KMS-11 (cell line): ENCODE results near the gene ATP6AP1.

Experiments
- H2AFZ ChIP-seq: fragments of 200-600 bp; sonication (generic); 2 replicates; pipeline ENCODE4 v1.6.1; 2016; ENCODE audit warnings: antibody characterized with exemption, mixed run types, low read depth
- H3K27ac ChIP-seq: fragments of 200-600 bp; sonication (generic); 2 replicates; pipeline ENCODE4 v1.6.1; 2016; ENCODE audit warnings: mild to moderate bottlenecking, mixed run types
- H3K27me3 ChIP-seq: fragments of 200-600 bp; sonication (generic); 2 replicates; pipeline ENCODE4 v1.6.1; 2017; ENCODE audit warnings: mild to moderate bottlenecking, low read depth, mixed run types, moderate library complexity; ENCODE audit not compliant: insufficient read depth
- H3K36me3 ChIP-seq: fragments of 200-600 bp; sonication (generic); 2 replicates; pipeline ENCODE4 v1.6.1; 2017; ENCODE audit warnings: mild to moderate bottlenecking, mixed run types; ENCODE audit not compliant: insufficient read depth
- H3K4me1 ChIP-seq: fragments of 200-600 bp; sonication (generic); 2 replicates; pipeline ENCODE4 v1.6.1; 2016; ENCODE audit warnings: mild to moderate bottlenecking, low read depth, mixed run types; ENCODE audit not compliant: poor library complexity, severe bottlenecking
- H3K4me2 ChIP-seq: fragments of 200-600 bp; sonication (generic); 2 replicates; pipeline ENCODE4 v1.7.0; 2016; ENCODE audit warnings: mild to moderate bottlenecking, mixed run types
- H3K4me3 ChIP-seq: fragments of 200-600 bp; sonication (generic); IDR thresholded peaks from 2 replicates; pipeline ENCODE4 v1.6.1; 2017; ENCODE audit warnings: low read depth, low read length, mixed read lengths; ENCODE audit not compliant: insufficient read depth
- H3K79me2 ChIP-seq: fragments of 200-600 bp; sonication (generic); 2 replicates; pipeline ENCODE4 v1.6.1; 2016; ENCODE audit warnings: low read depth, mixed run types; ENCODE audit not compliant: insufficient read depth
- H3K9ac ChIP-seq: fragments of 200-600 bp; sonication (generic); 2 replicates; pipeline ENCODE4 v1.6.1; 2016; ENCODE audit warnings: mild to moderate bottlenecking, mixed run types
- H4K20me1 ChIP-seq: fragments of 200-600 bp; sonication (generic); 2 replicates; pipeline ENCODE4 v1.6.1; 2016; ENCODE audit warnings: mild to moderate bottlenecking, mixed run types; ENCODE audit not compliant: insufficient read depth
- CTCF ChIP-seq: fragments of 200-600 bp; sonication (generic); conservative IDR thresholded peaks from 2 replicates; pipeline ENCODE4 v1.6.1; 2017; ENCODE audit warnings: low read depth, mild to moderate bottlenecking, antibody characterized with exemption, low read length, moderate library complexity, mixed read lengths

Gene ATP6AP1

DNA sequence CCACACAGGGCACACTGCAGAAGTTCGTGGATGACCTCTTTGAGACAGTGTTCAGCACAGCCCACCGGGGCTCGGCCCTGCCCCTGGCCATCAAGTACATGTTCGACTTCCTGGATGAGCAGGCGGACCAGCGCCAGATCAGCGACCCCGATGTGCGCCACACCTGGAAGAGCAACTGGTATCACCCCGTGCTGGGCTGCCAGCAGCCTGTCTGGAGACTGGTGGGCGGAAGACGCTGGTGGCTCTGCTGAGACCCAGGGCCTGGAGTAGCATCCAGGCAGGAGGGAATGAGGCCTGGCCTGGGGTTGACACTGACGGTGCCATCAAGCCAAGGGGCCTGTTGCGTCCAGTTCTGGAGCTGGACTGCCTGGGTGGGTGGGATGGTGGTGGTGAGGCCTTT, 42.0 kb downstream of the ATP6AP1 start:
- TF ChIP-seq CTCF: no peak
- Histone ChIP-seq H4K20me1 (no peaks in the 10 kb centered on the region), H3K4me1 (no peaks in the 10 kb centered on the region), H3K79me2 (no peaks in the 10 kb centered on the region), H3K27me3 (no peaks in the 10 kb centered on the region), H2AFZ (no peak overlapping the region), H3K9ac (no peak overlapping the region), H3K4me2 (no peak overlapping the region), H3K27ac (no peak overlapping the region), H3K36me3 (no peaks in the 10 kb centered on the region), H3K4me3 (no peak overlapping the region)

DNA sequence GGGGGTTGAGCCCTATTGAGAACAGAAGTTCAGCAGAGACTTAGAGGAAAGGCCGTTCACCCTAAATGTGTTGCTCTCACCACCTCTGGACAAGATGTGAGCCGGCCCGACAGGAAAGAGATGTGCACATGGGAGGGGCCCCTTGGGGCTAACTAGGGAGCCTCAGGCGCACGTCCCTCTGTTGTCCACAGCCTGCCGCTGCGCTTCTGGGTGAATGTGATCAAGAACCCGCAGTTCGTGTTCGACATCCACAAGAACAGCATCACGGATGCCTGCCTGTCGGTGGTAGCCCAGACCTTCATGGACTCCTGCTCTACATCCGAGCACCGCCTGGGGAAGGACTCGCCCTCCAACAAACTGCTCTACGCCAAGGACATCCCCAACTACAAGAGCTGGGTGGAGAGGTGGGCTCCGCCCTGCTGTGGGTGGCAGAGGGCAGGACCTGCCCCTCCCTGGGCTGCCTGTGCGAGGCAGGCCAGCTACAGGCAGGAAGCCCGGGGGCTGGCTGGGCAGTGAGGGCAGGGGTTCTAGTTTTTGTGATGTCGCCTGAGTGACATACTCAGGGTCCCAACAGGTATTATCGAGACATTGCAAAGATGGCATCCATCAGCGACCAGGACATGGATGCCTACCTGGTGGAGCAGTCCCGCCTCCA, 42.6 kb downstream of the ATP6AP1 start:
- Histone ChIP-seq H3K79me2 (no peaks in the 10 kb centered on the region), H3K36me3 (no peaks in the 10 kb centered on the region), H3K27ac (no peak overlapping the region), H3K4me2 (no peak overlapping the region), H2AFZ (no peak overlapping the region), H4K20me1 (no peaks in the 10 kb centered on the region), H3K4me1 (no peaks in the 10 kb centered on the region), H3K4me3 (no peak overlapping the region), H3K27me3 (no peaks in the 10 kb centered on the region), H3K9ac (no peak overlapping the region)
- no peak for TF ChIP-seq CTCF

- Histone ChIP-seq H3K36me3 (no peaks in the 10 kb centered on the region), H3K4me1 (no peaks in the 10 kb centered on the region), H3K4me2 (no peak overlapping the region), H3K4me3 (no peak overlapping the region), H3K27ac (no peak overlapping the region), H3K27me3 (no peaks in the 10 kb centered on the region), H4K20me1 (no peaks in the 10 kb centered on the region), H2AFZ (no peak overlapping the region), H3K79me2 (no peaks in the 10 kb centered on the region), H3K9ac (no peak overlapping the region)
- no peak for TF ChIP-seq CTCF
These were observed 43.6 kb downstream of the ATP6AP1 start for GRCh38 chrX:154471839-154472684.

GRCh38 chrX:154472685-154473632, 44.5 kb downstream of the ATP6AP1 start:
- no peak overlapping the region for H3K4me3 ChIP-seq
- no peak overlapping the region for H3K4me2 ChIP-seq
- no peaks in the 10 kb centered on the region for H3K36me3 ChIP-seq
- no peak overlapping the region for H2AFZ ChIP-seq
- H3K27me3 ChIP-seq: no peaks in the 10 kb centered on the region
- TF ChIP-seq CTCF: no peak
- H3K4me1 ChIP-seq: no peaks in the 10 kb centered on the region
- no peak overlapping the region for H3K27ac ChIP-seq
- no peaks in the 10 kb centered on the region for H3K79me2 ChIP-seq
- H3K9ac ChIP-seq: no peak overlapping the region
- no peaks in the 10 kb centered on the region for H4K20me1 ChIP-seq
